ENCODE results near the gene SLC17A3. TPM values are rescaled to one million over a fixed set of nuclear protein-coding genes. Genes with fewer than 3 reads are reported as not detected.

Gene SLC17A3
- total and polyA plus RNA-seq, 10 of the 15 experiments (the other 5 are each of a cell fraction or from before 2014, with no cell fraction given) = not detected

DNA sequence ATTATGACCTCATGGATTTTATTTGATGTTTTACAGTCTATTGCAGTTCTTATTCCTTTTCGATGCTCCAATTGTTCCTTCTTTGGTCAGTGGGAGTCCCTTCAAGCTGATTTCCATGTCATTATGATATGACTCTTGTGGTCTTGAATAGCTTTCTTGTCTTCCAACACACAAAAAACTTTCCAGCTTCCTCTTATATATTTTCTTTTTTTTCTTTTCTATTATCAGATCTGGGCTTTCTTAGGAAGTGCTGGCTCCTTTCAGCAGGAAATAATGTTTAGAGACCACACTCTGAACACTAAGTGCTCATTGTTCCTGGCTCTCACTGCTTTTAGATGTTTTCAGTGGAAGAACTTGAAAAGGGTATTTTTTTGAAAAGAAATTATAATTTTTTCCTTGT lies 39.1 kb downstream of the SLC17A3 start:
- RAD21 ChIA-PET (ENCODE audit: unreplicated experiment) = no interaction called here
- Histone ChIP-seq H3K27ac (ENCODE audit: control insufficient read depth, insufficient read depth) (no peak overlapping the region), H3K9me3 (replicated peaks; ENCODE audit: control insufficient read depth, insufficient read depth, low read length) (no peaks in the 10 kb centered on the region), H3K9ac (ENCODE audit: control insufficient read depth, insufficient read depth, low read length) (no peak overlapping the region), H3K27me3 (replicated peaks in 1 of 2; ENCODE audit: control insufficient read depth in 2 of 2, insufficient read depth in 2 of 2, low read length in 1 of 2) (no peaks in the 10 kb centered on the region), H3K4me1 (ENCODE audit: control insufficient read depth, insufficient read depth, low read length) (no peaks in the 10 kb centered on the region), H3K4me2 (ENCODE audit: control insufficient read depth, insufficient read depth) (no peak overlapping the region), H2AFZ (ENCODE audit: control insufficient read depth, low read depth, low read length) (no peak overlapping the region), H3K4me3 (no peak overlapping the region), H4K20me1 (ENCODE audit: control insufficient read depth, insufficient read depth) (no peaks in the 10 kb centered on the region), H3K36me3 (ENCODE audit: control insufficient read depth in 2 of 2, insufficient read depth in 2 of 2, low read length in 1 of 2) (no peaks in the 10 kb centered on the region), H3K79me2 (ENCODE audit: control insufficient read depth, insufficient read depth, low read length) (no peaks in the 10 kb centered on the region)
- CTCF ChIA-PET = no interaction called here
- ATAC-seq (no peak), FAIRE-seq (no peak), DNase-seq (ENCODE audit: low read depth, low spot score) (no peak)
- SMC1A ChIA-PET (ENCODE audit: uncharacterized antibody, unreplicated experiment) = interaction anchor here (1.4 kb wide), 1 partner anchor 9 kb away, joined by 4 read pairs; no protein-coding TSS in a partner anchor
- POLR2A ChIA-PET = no interaction called here
- in situ Hi-C loops (cut with MboI) (no loop called here), intact Hi-C loops (cut with micrococcal nuclease; ENCODE audit: unreplicated experiment) (no loop called here)
- 0% methylated on average over 1 of the region's 1 CpG for WGBS (ENCODE audit: insufficient coverage, insufficient replicate concordance, low lambda C conversion rate, missing lambda C conversion rate)
- no TSS peak for BruUV-seq (replicated peaks)
- TF ChIP-seq WRNIP1 (IDR thresholded peaks at IDR 0.05; ENCODE audit: borderline replicate concordance, low read depth, low read length) = no peak
- TF ChIP-seq MYB (IDR thresholded peaks at IDR 0.05; ENCODE audit: borderline replicate concordance, low read depth, low read length) = no peak
- TF ChIP-seq BRCA1 (IDR thresholded peaks at IDR 0.05; ENCODE audit: low read depth, low read length) = no peak
- TF ChIP-seq, protein P1, sequence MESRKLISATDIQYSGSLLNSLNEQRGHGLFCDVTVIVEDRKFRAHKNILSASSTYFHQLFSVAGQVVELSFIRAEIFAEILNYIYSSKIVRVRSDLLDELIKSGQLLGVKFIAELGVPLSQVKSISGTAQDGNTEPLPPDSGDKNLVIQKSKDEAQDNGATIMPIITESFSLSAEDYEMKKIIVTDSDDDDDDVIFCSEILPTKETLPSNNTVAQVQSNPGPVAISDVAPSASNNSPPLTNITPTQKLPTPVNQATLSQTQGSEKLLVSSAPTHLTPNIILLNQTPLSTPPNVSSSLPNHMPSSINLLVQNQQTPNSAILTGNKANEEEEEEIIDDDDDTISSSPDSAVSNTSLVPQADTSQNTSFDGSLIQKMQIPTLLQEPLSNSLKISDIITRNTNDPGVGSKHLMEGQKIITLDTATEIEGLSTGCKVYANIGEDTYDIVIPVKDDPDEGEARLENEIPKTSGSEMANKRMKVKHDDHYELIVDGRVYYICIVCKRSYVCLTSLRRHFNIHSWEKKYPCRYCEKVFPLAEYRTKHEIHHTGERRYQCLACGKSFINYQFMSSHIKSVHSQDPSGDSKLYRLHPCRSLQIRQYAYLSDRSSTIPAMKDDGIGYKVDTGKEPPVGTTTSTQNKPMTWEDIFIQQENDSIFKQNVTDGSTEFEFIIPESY (IDR thresholded peaks at IDR 0.05) = no peak
- TF ChIP-seq, protein P2, sequence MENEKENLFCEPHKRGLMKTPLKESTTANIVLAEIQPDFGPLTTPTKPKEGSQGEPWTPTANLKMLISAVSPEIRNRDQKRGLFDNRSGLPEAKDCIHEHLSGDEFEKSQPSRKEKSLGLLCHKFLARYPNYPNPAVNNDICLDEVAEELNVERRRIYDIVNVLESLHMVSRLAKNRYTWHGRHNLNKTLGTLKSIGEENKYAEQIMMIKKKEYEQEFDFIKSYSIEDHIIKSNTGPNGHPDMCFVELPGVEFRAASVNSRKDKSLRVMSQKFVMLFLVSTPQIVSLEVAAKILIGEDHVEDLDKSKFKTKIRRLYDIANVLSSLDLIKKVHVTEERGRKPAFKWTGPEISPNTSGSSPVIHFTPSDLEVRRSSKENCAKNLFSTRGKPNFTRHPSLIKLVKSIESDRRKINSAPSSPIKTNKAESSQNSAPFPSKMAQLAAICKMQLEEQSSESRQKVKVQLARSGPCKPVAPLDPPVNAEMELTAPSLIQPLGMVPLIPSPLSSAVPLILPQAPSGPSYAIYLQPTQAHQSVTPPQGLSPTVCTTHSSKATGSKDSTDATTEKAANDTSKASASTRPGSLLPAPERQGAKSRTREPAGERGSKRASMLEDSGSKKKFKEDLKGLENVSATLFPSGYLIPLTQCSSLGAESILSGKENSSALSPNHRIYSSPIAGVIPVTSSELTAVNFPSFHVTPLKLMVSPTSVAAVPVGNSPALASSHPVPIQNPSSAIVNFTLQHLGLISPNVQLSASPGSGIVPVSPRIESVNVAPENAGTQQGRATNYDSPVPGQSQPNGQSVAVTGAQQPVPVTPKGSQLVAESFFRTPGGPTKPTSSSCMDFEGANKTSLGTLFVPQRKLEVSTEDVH (IDR thresholded peaks at IDR 0.05; ENCODE audit: low read depth, partially characterized antibody) = no peak
- TF ChIP-seq PAX8 (IDR thresholded peaks at IDR 0.05) = no peak
